Amniotic epithelial cell (primary cell): ENCODE measurements around the gene RBM10.

ENCODE experiments used
- DNase-seq: peaks from one replicate; pipeline ENCODE4 v3.0.0-alpha.2; 2010; ENCODE audit warnings: low read depth

The RBM10 gene

GRCh38 chrX:47197526-47197925, 52.5 kb downstream of the RBM10 start:
- no peak for DNase-seq

GRCh38 chrX:47198026-47198686, 53.1 kb downstream of the RBM10 start:
- peak; percentile 71 for DNase-seq

DNA sequence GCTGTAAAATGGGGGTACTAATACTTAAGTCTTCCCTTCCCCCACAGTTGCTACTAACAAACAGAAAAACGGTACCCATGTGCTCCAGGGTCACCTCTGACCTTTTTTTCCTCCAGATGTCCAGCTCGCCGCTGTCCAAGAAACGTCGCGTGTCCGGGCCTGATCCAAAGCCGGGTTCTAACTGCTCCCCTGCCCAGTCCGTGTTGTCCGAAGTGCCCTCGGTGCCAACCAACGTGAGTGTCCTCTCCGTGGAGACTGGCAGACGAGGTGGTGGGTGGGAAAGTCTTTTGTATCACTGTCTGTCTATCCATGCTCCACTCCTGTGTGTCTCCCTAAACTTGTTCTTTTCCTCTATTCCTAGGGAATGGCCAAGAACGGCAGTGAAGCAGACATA, 53.7 kb downstream of the RBM10 start:
- DNase-seq = no peak

GRCh38 chrX:47199286-47199685, 54.3 kb downstream of the RBM10 start:
- no peak for DNase-seq

- DNase-seq = peak; percentile 40
These were observed 55.5 kb downstream of the RBM10 start for GRCh38 chrX:47200385-47201150.

GRCh38 chrX:47201345-47201944, 56.4 kb downstream of the RBM10 start:
- no peak for DNase-seq

DNA sequence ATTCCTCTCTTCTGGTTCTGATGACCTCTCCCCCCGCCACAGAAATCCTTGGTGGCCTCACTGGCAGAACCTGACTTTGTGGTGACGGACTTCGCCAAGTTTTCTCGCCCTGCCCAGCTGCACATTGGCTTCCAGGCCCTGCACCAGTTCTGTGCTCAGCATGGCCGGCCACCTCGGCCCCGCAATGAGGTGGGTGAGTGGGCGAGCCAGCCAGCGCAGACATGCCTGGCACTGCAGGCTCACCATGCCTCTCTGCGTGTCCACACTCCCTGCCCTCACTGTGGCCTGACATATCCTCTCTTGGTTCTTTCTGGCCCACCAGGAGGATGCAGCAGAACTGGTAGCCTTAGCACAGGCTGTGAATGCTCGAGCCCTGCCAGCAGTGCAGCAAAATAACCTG, 57.3 kb downstream of the RBM10 start:
- DNase-seq = no peak

DNA sequence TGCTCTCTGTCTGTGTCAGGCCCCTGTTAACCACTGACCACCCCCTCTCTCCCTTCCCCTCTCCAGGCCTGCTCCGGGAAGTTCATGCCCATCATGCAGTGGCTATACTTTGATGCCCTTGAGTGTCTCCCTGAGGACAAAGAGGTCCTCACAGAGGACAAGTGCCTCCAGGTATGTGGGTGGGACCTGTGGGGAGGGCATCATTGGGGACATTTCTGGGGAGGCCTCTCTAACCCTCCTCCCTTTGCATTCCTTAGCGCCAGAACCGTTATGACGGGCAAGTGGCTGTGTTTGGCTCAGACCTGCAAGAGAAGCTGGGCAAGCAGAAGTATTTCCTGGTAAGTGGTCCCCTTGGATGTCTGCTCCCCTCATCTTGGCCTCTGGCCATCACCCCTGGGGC, 57.9 kb downstream of the RBM10 start:
- DNase-seq = no peak

- DNase-seq = no peak
These were observed 59.9 kb downstream of the RBM10 start for GRCh38 chrX:47204970-47205369.

DNA sequence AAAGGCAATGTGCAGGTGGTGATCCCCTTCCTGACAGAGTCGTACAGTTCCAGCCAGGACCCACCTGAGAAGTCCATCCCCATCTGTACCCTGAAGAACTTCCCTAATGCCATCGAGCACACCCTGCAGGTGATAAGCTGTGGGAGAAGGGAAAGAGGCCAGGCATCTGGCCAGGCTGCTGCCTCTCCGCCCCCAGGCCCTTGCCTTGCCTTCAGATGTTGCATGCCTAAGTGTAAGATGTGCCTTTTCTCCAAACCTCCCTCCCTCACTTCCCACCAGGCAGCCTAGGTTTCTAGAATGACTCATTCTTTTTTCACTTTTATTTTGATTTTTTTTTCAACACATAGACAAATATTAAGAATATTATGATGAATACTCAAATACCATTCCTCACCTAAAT, 61.3 kb downstream of the RBM10 start:
- DNase-seq = peak; percentile 44

GRCh38 chrX:47208108-47208507, 63.1 kb downstream of the RBM10 start:
- no peak for DNase-seq

DNA sequence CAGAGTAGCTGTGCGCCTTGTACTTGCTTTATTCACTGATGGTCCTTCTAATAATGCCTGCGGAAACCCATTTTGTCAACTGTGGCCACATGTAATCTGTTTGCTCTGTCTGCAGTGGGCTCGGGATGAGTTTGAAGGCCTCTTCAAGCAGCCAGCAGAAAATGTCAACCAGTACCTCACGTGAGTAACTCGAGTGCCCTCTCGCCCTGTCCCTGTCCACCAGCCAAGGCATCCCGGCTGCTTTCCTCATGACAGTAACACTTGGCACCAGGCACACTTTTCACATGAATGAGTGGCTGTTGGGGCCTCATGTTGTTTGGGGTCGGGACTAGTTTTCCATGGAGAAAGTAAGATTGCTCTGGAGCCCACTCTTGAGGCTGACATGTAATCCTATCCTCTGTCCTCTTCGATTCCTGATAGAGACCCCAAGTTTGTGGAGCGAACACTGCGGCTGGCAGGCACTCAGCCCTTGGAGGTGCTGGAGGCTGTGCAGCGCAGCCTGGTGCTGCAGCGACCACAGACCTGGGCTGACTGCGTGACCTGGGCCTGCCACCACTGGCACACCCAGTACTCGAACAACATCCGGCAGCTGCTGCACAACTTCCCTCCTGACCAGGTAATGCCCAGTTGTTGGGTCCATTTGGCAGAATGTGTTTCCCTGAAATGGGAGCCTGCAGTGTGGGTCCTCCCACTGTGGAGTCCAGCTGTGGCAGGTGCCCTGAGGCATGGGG, 64.7 kb downstream of the RBM10 start:
- DNase-seq = no peak

DNA sequence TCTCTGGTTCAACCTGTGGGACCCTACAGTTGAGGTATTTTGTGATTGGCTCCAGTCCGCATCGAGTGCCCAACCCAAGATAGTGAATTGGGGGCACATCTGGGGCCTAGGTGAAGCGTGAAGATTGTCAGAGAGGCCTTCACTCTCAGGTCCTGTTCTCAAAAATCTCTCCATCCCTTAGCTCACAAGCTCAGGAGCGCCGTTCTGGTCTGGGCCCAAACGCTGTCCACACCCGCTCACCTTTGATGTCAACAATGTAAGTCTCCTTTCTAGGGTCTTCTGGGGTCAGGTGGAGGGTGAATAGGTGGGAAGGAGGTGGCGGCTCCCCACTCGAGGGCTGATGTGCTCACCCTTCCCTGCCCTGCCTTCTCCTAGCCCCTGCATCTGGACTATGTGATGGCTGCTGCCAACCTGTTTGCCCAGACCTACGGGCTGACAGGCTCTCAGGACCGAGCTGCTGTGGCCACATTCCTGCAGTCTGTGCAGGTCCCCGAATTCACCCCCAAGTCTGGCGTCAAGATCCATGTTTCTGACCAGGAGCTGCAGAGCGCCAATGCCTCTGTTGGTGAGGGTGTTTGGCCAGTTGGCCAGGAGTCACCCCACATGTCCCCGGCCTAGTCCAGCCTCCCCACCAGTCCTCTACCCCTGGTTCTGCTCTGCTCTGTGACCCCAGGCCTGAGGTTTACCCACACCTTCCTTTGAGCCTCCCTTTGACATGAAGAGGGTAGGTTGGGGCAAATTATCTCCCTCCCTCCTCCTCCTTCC, 65.8 kb downstream of the RBM10 start:
- DNase-seq = no peak

GRCh38 chrX:47212381-47213293, 67.6 kb downstream of the RBM10 start:
- DNase-seq = no peak

- no peak for DNase-seq
These were observed 69.5 kb downstream of the RBM10 start for GRCh38 chrX:47214435-47215077.

GRCh38 chrX:47215291-47215900, 70.4 kb downstream of the RBM10 start:
- no peak for DNase-seq

DNA sequence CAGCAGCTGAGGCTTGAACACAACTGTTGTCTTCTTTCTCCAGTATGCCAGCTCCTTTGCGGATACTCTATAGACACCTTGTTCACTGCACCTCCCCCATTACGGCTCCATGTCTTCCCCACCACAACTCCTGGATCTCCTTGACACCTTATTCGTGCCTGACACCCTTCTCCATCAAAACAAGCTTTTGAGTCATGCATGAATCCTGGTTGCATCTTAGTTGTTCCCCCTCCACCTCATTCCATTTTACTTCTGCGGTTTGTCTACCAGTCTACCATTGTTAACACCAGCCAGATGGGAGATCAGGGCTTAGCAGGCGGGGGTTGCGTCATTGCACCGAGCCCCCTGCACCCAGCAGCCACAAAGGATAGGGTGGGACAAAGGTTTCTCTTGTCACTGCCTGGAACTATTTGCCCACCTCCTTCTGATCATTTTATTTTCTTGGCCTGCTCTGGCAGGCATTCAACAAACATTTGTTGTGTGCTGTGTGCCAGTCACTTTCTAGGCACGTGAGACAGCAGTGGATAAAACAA, 71.4 kb downstream of the RBM10 start:
- peak; percentile 19 for DNase-seq

DNA sequence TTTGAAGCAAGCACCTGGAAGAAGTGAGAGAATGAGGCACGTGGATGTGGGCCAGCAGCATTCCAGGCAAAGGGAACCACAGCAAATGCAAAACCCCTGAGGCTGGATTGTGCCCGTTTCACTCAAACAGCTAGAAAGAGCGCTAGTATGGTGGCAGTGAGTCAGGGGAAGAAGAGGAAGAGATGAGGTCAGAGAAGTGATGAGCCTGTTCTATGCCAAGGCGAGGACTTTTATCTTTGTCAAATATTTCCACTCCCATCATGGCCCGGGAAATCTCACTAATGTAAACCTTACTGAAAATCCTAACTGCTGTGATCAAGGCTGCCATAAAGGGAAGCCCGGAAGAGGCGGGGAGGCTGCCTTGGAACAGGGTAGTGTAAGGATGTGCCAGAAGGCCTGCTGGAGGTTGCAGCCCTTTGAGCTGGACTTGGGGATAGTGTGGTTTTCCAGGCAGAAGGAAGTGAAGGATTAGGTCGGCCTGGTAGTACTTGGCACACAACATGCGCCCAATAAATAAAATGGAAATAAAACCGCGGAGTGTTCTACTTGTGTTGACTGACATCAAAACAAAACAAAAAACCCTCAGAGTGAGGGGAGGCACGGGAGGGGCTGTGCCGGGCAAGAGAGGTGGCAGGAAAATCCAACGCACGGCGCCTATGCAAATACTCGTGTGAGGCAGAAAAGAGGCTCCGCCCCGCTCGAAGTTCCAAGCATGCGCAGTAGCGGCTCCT, 72.3 kb downstream of the RBM10 start:
- DNase-seq = peak; percentile 82

GRCh38 chrX:47217852-47218279, 72.8 kb downstream of the RBM10 start:
- DNase-seq = peak; percentile 97
